GM21786 (cell line): ENCODE data around the gene NIPAL1.
A peak's percentile ranks its signal among the peaks of the same experiment; 100 is the strongest.
"Not testable (repeated sequence)": the region's sequence is repeated elsewhere in the genome, so short reads cannot be mapped to it uniquely, and the experiment has no call there.

Source experiments
- ATAC-seq: cut with Tn5 transposase; IDR thresholded peaks from one replicate; pipeline ENCODE4 v1.9.1; 2021; ENCODE audit not compliant: unreplicated experiment

NIPAL1 gene

GRCh38 chr4:48016141-48017107, at the start of gene NIPAL1, which contains the start of gene CNGA1:
Gene NIPAL1, plus strand, starts transcription at chr4:48016772. Its CDS starts 68 bp downstream, at chr4:48016840.
Gene CNGA1, minus strand, starts transcription at chr4:48016681. Its CDS starts 63,992 bp downstream, at chr4:47952689.
- ATAC-seq, result peak; percentile 89

- ATAC-seq, result no peak
Measured at GRCh38 chr4:47968847-47969246, 47.7 kb upstream of the NIPAL1 start.

GRCh38 chr4:47972181-47972580, 44.4 kb upstream of the NIPAL1 start:
- peak; percentile 95 for ATAC-seq

- no peak for ATAC-seq
Measured at GRCh38 chr4:47972721-47973120, 43.9 kb upstream of the NIPAL1 start.

GRCh38 chr4:47974566-47974965, 42.0 kb upstream of the NIPAL1 start:
- ATAC-seq, result no peak

- no peak for ATAC-seq
Measured at GRCh38 chr4:47990145-47990544, 26.4 kb upstream of the NIPAL1 start.

GRCh38 chr4:47992475-47992874, 24.1 kb upstream of the NIPAL1 start:
- ATAC-seq, result not testable (repeated sequence)

- no peak for ATAC-seq
Measured at GRCh38 chr4:47996021-47996420, 20.6 kb upstream of the NIPAL1 start.

GRCh38 chr4:48002267-48002666, 14.3 kb upstream of the NIPAL1 start:
- ATAC-seq, result no peak

GRCh38 chr4:48003568-48003967, 13.0 kb upstream of the NIPAL1 start:
- not testable (repeated sequence) for ATAC-seq

- no peak for ATAC-seq
Measured at GRCh38 chr4:48005781-48006180, 10.8 kb upstream of the NIPAL1 start.

- ATAC-seq, result no peak
Measured at GRCh38 chr4:48008021-48008596, 8.5 kb upstream of the NIPAL1 start.

- ATAC-seq, result not testable (repeated sequence)
Measured at GRCh38 chr4:48010906-48011305, 5.7 kb upstream of the NIPAL1 start.

GRCh38 chr4:48011722-48012121, 4.8 kb upstream of the NIPAL1 start:
- no peak for ATAC-seq

- no peak for ATAC-seq
Measured at GRCh38 chr4:48012824-48013223, 3.7 kb upstream of the NIPAL1 start.

GRCh38 chr4:48015216-48015615, 1.4 kb upstream of the NIPAL1 start:
- ATAC-seq, result no peak

- ATAC-seq, result no peak
Measured at GRCh38 chr4:48015678-48016077, 894 bp upstream of the NIPAL1 start.

GRCh38 chr4:48017108-48017571, 568 bp downstream of the NIPAL1 start:
- ATAC-seq, result peak; percentile 2

GRCh38 chr4:48018112-48018511, 1.5 kb downstream of the NIPAL1 start:
- no peak for ATAC-seq

- no peak for ATAC-seq
Measured at GRCh38 chr4:48021100-48021499, 4.5 kb downstream of the NIPAL1 start.

- no peak for ATAC-seq
Measured at GRCh38 chr4:48022192-48022799, 5.7 kb downstream of the NIPAL1 start.

GRCh38 chr4:48024522-48024921, 8.0 kb downstream of the NIPAL1 start:
- ATAC-seq, result no peak
